ENCODE data around the gene KDM5B. TPM values are rescaled to one million over a fixed set of nuclear protein-coding genes. Genes with fewer than 3 reads are reported as not detected.

Gene KDM5B
- total RNA-seq, 4 donors from 2014 or later, result 21.8 to 180 (median 47.1) TPM

DNA sequence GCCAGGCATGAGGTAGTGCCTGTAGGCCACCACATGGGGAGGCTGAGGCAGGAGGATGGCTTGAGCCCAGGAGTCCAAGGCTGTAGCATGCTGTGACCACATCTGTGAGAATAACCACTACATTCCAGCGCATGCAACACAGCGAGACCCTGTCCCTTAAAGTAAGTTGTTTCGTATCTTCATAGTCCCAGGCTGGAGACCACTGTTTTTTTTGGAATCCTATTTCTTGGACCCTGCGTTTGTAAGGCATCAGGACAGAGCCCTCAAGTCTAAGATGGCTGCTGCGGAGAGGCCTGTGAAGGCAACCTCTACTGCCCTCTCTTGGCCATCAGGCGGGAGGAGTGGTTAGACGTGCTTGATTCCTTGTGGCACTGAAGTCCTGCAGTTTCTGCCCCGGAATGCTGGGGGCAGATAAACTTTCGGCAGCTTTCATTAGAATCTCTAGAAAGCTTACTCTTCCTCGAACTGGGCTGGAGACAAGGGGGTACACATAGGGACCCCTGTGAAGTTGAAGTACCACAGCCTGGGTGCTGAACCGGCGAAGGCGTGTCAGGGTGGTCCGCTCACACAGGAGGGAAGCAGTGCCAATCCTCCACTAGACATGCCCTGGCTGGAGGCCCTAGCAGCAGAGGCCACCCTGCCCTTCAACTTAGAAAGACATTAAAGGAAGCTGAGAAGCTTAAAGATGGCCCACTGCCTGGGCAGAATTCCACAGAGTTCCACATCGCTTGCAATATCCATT, 44.1 kb upstream of the KDM5B start:
- no peaks in the 10 kb centered on the region for H3K27me3 ChIP-seq
- H3K36me3 ChIP-seq, result no peaks in the 10 kb centered on the region
- intact Hi-C loops (cut with DNase I; ENCODE audit: low total_unique reads), result no loop called here
- H3K27ac ChIP-seq, result no peak overlapping the region
- H3K9me3 ChIP-seq, result no peaks in the 10 kb centered on the region
- no peak overlapping the region for H3K4me3 ChIP-seq
- DNase-seq, result no peak
- TF ChIP-seq CTCF (IDR thresholded peaks at IDR 0.05), result no peak
- H3K4me1 ChIP-seq, result no peaks in the 10 kb centered on the region

DNA sequence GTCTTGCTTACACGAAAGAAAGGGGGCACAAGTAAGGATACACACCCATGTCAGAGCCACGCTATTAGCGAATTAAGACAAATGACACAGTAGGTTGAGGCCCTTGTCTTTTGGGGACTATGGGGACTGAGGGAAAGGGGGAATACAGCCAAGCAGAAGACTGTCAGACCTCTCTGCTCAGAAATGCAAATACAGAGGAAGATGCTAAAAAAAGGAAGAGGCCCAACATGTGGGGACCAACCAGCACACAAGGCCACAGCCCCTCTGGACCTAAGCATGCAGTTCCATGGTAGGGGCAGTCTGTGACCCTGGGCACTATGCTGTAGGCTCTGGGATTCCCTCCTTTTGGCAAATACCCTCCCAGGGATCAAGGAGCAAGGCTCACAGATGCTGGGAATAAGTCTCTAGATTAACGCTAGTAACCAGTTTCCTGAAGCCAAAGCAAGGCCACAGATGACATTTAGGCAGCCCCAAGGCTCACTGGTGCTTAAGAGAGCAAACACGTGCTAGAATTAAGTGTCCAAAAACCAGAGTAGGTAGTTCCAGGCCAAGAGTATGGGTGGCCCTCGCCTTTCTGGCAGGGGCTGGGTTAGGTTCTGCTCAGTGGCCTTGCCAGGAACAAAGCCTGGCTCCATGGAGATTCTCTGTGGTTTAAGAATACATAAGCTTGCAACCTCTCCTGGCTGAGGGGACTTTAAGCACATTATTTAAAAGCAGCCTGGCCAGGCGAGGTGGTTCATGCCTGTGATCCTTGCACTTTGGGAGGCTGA, 42.6 kb upstream of the KDM5B start:
- Histone ChIP-seq H3K4me3 (no peak overlapping the region), H3K27me3 (no peaks in the 10 kb centered on the region), H3K4me1 (no peaks in the 10 kb centered on the region), H3K9me3 (no peaks in the 10 kb centered on the region), H3K27ac (no peak overlapping the region), H3K36me3 (no peaks in the 10 kb centered on the region)
- intact Hi-C loops (cut with DNase I; ENCODE audit: low total_unique reads), result no loop called here
- DNase-seq, result no peak
- TF ChIP-seq POLR2A (IDR thresholded peaks at IDR 0.05), result no peak
- TF ChIP-seq CTCF (IDR thresholded peaks at IDR 0.05), result no peak

GRCh38 chr1:202848191-202848542, 39.9 kb upstream of the KDM5B start:
- intact Hi-C loops (cut with DNase I; ENCODE audit: low total_unique reads), result no loop called here
- no peaks in the 10 kb centered on the region for H3K27me3 ChIP-seq
- no peak for TF ChIP-seq CTCF (IDR thresholded peaks at IDR 0.05)
- TF ChIP-seq POLR2A (IDR thresholded peaks at IDR 0.05), result no peak
- no peaks in the 10 kb centered on the region for H3K9me3 ChIP-seq
- H3K4me1 ChIP-seq, result no peaks in the 10 kb centered on the region
- no peak for DNase-seq
- H3K36me3 ChIP-seq, result no peaks in the 10 kb centered on the region
- H3K27ac ChIP-seq, result no peak overlapping the region
- no peak overlapping the region for H3K4me3 ChIP-seq

GRCh38 chr1:202844935-202845334, 36.7 kb upstream of the KDM5B start:
- Histone ChIP-seq H3K27ac (no peak overlapping the region), H3K4me3 (no peak overlapping the region), H3K36me3 (no peaks in the 10 kb centered on the region), H3K4me1 (no peaks in the 10 kb centered on the region), H3K27me3 (no peaks in the 10 kb centered on the region), H3K9me3 (no peaks in the 10 kb centered on the region)
- no peak for DNase-seq
- TF ChIP-seq POLR2A (IDR thresholded peaks at IDR 0.05) (no peak), CTCF (IDR thresholded peaks at IDR 0.05) (no peak)
- intact Hi-C loops (cut with DNase I; ENCODE audit: low total_unique reads), result no loop called here

DNA sequence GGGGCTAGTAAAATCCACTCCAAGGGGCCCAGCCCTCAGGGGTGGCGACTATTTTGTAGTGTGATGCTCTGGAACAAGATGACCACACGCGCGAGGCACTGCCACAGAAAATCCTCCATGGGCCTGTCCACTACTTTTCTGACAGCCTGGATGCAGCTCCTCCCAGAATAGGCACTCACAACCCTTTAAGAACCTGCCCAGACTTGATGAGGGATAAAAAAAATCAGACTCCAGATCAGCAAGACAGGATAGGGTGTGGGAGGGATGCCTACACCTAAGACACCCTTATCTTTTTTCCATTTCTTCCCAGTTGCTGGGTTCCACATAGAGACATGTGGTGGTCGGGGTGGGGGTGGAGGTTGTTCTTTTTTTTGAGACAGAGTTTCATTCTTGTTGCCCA, 36.0 kb upstream of the KDM5B start:
- Histone ChIP-seq H3K36me3 (no peaks in the 10 kb centered on the region), H3K4me3 (no peak overlapping the region), H3K9me3 (no peaks in the 10 kb centered on the region), H3K27me3 (no peaks in the 10 kb centered on the region), H3K27ac (no peak overlapping the region), H3K4me1 (no peaks in the 10 kb centered on the region)
- DNase-seq, result no peak
- intact Hi-C loops (cut with DNase I; ENCODE audit: low total_unique reads), result no loop called here
- TF ChIP-seq POLR2A (IDR thresholded peaks at IDR 0.05), result no peak

Data from uterus (tissue), 4 donors.